ENCODE measurements around the gene TRANK1.

Gene TRANK1

DNA sequence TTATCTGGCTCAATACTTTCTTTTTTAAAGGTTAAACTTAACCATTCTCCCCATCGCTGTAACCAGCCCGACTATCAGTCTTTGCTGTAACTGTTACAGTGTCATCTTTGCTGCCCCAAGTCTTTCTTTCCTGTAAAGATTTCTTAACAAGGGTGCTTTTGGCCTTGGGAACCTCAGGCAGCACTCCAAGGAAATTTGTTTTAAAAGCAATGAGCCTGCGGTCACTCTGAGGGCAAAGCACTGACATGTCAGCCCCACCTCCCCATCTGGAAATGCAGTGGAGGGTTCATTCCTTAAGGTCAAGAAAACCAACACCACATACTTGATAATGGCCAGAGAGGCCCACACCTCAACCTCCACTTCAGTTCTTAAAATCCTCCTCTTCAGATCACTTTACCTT, 3.2 kb downstream of the TRANK1 start:
- no peaks in the 10 kb centered on the region for H3K9me3 ChIP-seq (ENCODE audit: insufficient read depth, low read length)
- H3K79me2 ChIP-seq (ENCODE audit: insufficient read depth, low read length): no peaks in the 10 kb centered on the region
- no peak overlapping the region for H3K4me2 ChIP-seq (ENCODE audit: low read depth, low read length, poor library complexity, severe bottlenecking)
- H3K4me3 ChIP-seq (ENCODE audit: insufficient read depth, low read length, poor library complexity, severe bottlenecking): no peak overlapping the region
- H4K20me1 ChIP-seq (ENCODE audit: low read depth, low read length): no peaks in the 10 kb centered on the region
- TF ChIP-seq, protein P1, sequence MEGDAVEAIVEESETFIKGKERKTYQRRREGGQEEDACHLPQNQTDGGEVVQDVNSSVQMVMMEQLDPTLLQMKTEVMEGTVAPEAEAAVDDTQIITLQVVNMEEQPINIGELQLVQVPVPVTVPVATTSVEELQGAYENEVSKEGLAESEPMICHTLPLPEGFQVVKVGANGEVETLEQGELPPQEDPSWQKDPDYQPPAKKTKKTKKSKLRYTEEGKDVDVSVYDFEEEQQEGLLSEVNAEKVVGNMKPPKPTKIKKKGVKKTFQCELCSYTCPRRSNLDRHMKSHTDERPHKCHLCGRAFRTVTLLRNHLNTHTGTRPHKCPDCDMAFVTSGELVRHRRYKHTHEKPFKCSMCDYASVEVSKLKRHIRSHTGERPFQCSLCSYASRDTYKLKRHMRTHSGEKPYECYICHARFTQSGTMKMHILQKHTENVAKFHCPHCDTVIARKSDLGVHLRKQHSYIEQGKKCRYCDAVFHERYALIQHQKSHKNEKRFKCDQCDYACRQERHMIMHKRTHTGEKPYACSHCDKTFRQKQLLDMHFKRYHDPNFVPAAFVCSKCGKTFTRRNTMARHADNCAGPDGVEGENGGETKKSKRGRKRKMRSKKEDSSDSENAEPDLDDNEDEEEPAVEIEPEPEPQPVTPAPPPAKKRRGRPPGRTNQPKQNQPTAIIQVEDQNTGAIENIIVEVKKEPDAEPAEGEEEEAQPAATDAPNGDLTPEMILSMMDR (IDR thresholded peaks at IDR 0.05; ENCODE audit: insufficient read depth, low read length, poor library complexity, severe bottlenecking): no peak
- no peak for TF ChIP-seq EZH2phosphoT487 (conservative IDR thresholded peaks at IDR 0.05; ENCODE audit: low read length)
- H3F3A ChIP-seq (ENCODE audit: insufficient read depth): no peaks in the 10 kb centered on the region
- H2AFZ ChIP-seq (ENCODE audit: low read depth, low read length, severe bottlenecking): no peak overlapping the region
- H3K27ac ChIP-seq (ENCODE audit: low read depth, low read length): no peak overlapping the region
- H3K9ac ChIP-seq (ENCODE audit: low read length): no peak overlapping the region
- H3K27me3 ChIP-seq (ENCODE audit: low read length): no peaks in the 10 kb centered on the region
- no peaks in the 10 kb centered on the region for H3K9me2 ChIP-seq (replicated peaks; ENCODE audit: insufficient read depth, low read length)
- no peaks in the 10 kb centered on the region for H3K36me3 ChIP-seq (ENCODE audit: low read length)

DNA sequence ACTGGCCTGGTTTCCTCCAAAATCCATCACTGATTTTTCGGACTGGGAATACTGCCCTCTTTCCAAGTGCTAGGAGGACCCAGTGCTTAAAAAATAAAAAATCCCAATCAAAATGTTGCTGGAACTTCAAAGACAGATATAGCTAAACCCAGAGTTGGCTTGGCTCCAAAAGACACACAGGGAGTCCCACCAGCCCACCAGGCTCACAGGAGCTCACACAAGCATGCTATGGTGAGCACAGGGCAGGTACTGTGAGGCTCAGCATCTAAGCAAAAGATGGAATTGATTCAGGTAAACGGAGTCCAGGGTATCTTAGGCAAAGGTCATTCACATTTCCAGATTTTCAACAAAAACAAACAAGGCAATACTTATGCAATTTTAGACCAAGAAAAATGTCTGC, 3.7 kb downstream of the TRANK1 start:
- no peak overlapping the region for H3K9ac ChIP-seq (ENCODE audit: low read length)
- H3K36me3 ChIP-seq (ENCODE audit: low read length): no peaks in the 10 kb centered on the region
- H4K20me1 ChIP-seq (ENCODE audit: low read depth, low read length): no peaks in the 10 kb centered on the region
- H3K9me3 ChIP-seq (ENCODE audit: insufficient read depth, low read length): no peaks in the 10 kb centered on the region
- no peaks in the 10 kb centered on the region for H3K79me2 ChIP-seq (ENCODE audit: insufficient read depth, low read length)
- H3K4me3 ChIP-seq (ENCODE audit: insufficient read depth, low read length, poor library complexity, severe bottlenecking): no peak overlapping the region
- no peaks in the 10 kb centered on the region for H3K27me3 ChIP-seq (ENCODE audit: low read length)
- H2AFZ ChIP-seq (ENCODE audit: low read depth, low read length, severe bottlenecking): no peak overlapping the region
- no peak overlapping the region for H3K4me2 ChIP-seq (ENCODE audit: low read depth, low read length, poor library complexity, severe bottlenecking)
- TF ChIP-seq, protein P1 (IDR thresholded peaks at IDR 0.05; ENCODE audit: insufficient read depth, low read length, poor library complexity, severe bottlenecking): no peak
- TF ChIP-seq EZH2phosphoT487 (conservative IDR thresholded peaks at IDR 0.05; ENCODE audit: low read length): no peak
- no peak overlapping the region for H3K27ac ChIP-seq (ENCODE audit: low read depth, low read length)
- no peaks in the 10 kb centered on the region for H3F3A ChIP-seq (ENCODE audit: insufficient read depth)
- H3K9me2 ChIP-seq (replicated peaks; ENCODE audit: insufficient read depth, low read length): no peaks in the 10 kb centered on the region

DNA sequence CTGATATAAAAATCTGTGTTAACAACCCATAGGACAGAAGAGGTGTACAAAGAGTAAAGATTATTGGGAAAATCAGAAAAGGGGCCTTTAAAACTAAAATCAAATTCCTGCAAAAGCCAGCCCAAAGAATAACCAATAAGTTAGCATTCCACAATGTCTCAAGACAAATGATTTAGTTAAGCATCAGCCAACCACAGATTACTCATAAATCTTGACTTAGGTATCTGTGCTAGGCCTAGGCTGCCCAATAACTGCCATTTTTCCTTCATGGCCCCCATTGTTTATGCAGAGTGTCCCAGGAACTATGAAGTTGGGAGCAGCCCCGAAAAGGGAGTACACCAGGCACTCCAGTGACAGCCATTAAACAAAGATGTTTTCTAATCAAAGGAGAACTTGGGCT, 7.4 kb downstream of the TRANK1 start:
- no peaks in the 10 kb centered on the region for H3K36me3 ChIP-seq (ENCODE audit: low read length)
- H3F3A ChIP-seq (ENCODE audit: insufficient read depth): no peaks in the 10 kb centered on the region
- H2AFZ ChIP-seq (ENCODE audit: low read depth, low read length, severe bottlenecking): no peak overlapping the region
- H3K79me2 ChIP-seq (ENCODE audit: insufficient read depth, low read length): no peaks in the 10 kb centered on the region
- no peak overlapping the region for H3K9ac ChIP-seq (ENCODE audit: low read length)
- no peak overlapping the region for H3K4me2 ChIP-seq (ENCODE audit: low read depth, low read length, poor library complexity, severe bottlenecking)
- H3K9me2 ChIP-seq (replicated peaks; ENCODE audit: insufficient read depth, low read length): no peaks in the 10 kb centered on the region
- TF ChIP-seq, protein P1 (IDR thresholded peaks at IDR 0.05; ENCODE audit: insufficient read depth, low read length, poor library complexity, severe bottlenecking): no peak
- TF ChIP-seq EZH2phosphoT487 (conservative IDR thresholded peaks at IDR 0.05; ENCODE audit: low read length): no peak
- no peaks in the 10 kb centered on the region for H4K20me1 ChIP-seq (ENCODE audit: low read depth, low read length)
- H3K27me3 ChIP-seq (ENCODE audit: low read length): no peaks in the 10 kb centered on the region
- no peaks in the 10 kb centered on the region for H3K9me3 ChIP-seq (ENCODE audit: insufficient read depth, low read length)
- no peak overlapping the region for H3K27ac ChIP-seq (ENCODE audit: low read depth, low read length)
- H3K4me3 ChIP-seq (ENCODE audit: insufficient read depth, low read length, poor library complexity, severe bottlenecking): no peak overlapping the region
